Subcutaneous abdominal adipose tissue (tissue), 5 donors: Measurements from ENCODE around the gene COASY.

Experiments used
- H3K27ac ChIP-seq: one replicate; pipeline ENCODE4 v1.7.0; 2013; ENCODE audit warnings: low read depth, mild to moderate bottlenecking, inconsistent platforms, low read length, moderate library complexity
- H3K27me3 ChIP-seq, 5 donors: one replicate each; pipeline ENCODE4 v1.7.0; 2013; ENCODE audit warnings: low read length in 5 of 5, inconsistent platforms in 1 of 5; ENCODE audit not compliant: control insufficient read depth in 5 of 5, insufficient read depth in 4 of 5
- H3K36me3 ChIP-seq, 5 donors: one replicate each; pipeline ENCODE4 v1.7.0; 2013; ENCODE audit warnings: low read length in 5 of 5; ENCODE audit not compliant: control insufficient read depth in 5 of 5, insufficient read depth in 5 of 5
- H3K4me1 ChIP-seq, 5 donors: one replicate each; pipeline ENCODE4 v1.7.0; 2013; ENCODE audit warnings: low read length in 5 of 5, mild to moderate bottlenecking in 3 of 5, moderate library complexity in 1 of 5; ENCODE audit not compliant: control insufficient read depth in 5 of 5, insufficient read depth in 5 of 5
- H3K4me3 ChIP-seq, 5 donors: one replicate each; pipeline ENCODE4 v1.7.0; 2013; ENCODE audit warnings: low read length in 5 of 5, low read depth in 1 of 5
- H3K9ac ChIP-seq, 5 donors: one replicate each; pipeline ENCODE4 v1.7.0; 2013; ENCODE audit warnings: low read length in 5 of 5, mild to moderate bottlenecking in 4 of 5, moderate library complexity in 3 of 5
- H3K9me3 ChIP-seq, 5 donors: one replicate each; pipeline ENCODE4 v1.7.0; 2013; ENCODE audit warnings: low read length in 5 of 5; ENCODE audit not compliant: control insufficient read depth in 5 of 5
- donor health status: healthy.
- donor health status: healthy.
- donor health status: healthy.
- donor health status: healthy.
- donor health status: healthy.

The COASY gene

DNA sequence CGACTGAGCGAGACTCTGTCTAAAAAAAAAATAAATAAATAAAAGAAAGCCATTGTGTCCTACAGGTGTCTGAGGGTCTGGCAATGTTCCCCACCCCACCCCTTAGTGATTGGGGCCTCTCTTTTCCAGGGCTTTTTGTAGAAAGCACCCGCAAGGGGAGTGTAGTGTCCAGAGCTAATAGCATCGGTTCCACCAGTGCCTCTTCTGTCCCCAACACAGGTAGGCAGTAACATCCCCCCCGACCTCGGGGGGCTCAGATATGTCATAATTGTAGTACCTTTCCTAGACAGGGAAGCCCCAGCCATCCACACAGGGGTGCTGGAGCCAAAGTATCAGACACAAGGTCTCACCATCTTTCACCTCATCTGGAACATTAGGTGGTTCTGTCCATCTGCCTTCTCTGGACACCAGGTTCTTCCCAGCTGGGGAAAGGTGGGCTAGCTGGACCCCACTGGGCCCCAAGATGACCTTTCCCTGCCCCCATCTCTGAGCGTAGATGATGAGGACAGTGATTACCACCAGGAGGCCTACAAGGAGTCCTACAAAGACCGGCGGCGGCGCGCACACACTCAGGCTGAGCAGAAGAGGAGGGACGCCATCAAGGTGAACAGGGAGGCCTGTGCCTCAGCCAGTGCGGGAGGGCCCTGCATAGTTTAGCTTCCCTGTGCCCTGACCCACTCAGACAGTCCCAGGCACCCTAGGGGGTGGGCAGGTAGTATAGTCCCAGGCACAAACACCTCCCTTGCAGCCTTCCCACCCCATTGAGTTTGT lies 6.6 kb downstream of the COASY start:
- H3K27me3 ChIP-seq = no peaks in the 10 kb centered on the region
- H3K4me1 ChIP-seq = peaks cover 14 to 65% (median 54%) of the 10 kb centered on the region in 5 donors
- peaks cover 0 to 76% (median 64%) of the 10 kb centered on the region in 5 donors for H3K36me3 ChIP-seq
- no peaks in the 10 kb centered on the region for H3K9me3 ChIP-seq
- no peak overlapping the region for H3K4me3 ChIP-seq
- peak overlapping the region; percentile 26 for H3K27ac ChIP-seq
- H3K9ac ChIP-seq = peak overlapping the region in 2 of 5 donors; percentile 31 to 58

DNA sequence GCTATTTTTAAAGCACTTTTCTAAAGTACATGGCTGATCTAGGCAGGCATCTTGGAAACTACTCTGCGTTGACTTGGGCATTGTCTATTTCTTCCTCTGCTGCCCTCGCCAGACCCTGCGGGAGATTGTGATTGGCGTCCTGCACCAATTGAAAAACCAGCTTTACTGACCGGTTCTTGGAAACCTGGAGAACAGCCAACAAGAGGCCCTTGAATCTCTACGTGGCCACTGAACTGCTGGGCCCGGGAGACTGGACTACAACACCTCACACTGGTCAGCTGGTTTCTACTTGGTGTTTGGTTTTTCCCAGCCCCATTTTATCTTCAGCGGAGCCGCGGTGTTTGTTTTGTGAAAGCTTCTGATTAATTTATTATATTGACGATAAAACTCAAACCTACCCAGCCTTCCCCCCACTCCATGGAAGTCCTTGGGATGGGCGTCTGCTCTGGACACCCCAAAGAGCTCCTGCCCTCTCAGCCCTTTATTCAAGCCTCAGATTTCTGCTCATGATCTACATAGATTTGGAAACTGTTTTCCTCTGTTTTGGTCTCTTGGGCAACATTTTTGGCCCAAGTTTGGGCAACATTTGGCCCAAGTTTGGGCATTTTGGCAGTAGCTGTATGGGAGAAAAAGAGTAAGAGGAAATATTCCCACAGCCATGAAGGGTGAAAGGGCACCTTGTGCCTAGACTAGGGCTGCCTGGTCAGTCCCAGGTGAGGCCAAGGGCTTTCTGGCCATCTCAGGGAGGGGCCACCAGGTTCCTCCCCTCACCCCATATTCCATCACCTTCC lies 9.7 kb downstream of the COASY start:
- Histone ChIP-seq H3K27me3 (no peaks in the 10 kb centered on the region), H3K27ac (peak overlapping the region; percentile 67), H3K4me3 (no peak overlapping the region), H3K9me3 (no peaks in the 10 kb centered on the region), H3K36me3 (peaks cover 6 to 74% (median 61%) of the 10 kb centered on the region in 5 donors), H3K9ac (peak overlapping the region in 2 of 5 donors; percentile 17 to 29), H3K4me1 (peaks cover 11 to 45% (median 37%) of the 10 kb centered on the region in 5 donors)

DNA sequence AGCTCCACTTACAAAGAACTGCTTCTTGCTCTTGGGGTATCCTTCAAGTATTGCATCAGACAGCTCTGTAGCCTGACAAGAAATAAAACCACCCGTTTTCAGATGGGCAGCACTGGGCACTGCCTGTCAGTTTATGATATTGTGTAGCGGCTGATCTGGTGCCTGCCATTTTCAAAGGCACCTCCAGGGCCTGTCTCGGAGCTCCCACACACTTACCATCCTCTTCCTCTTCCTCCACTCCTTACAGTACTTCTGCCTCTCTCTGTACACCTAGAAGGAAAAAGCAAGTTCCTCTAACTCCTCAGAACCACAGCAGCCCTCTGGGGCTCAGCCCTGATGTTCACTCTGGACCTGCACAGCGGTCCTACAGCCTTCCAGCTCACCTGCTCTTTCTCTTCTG lies 11.1 kb downstream of the COASY start:
- Histone ChIP-seq H3K27ac (no peak overlapping the region), H3K9ac (peak overlapping the region in 1 of 5 donors; percentile 8), H3K36me3 (peaks cover 6 to 74% (median 61%) of the 10 kb centered on the region in 5 donors)

GRCh38 chr17:42574463-42574862 lies 12.5 kb downstream of the COASY start:
- H3K9me3 ChIP-seq = no peaks in the 10 kb centered on the region
- H3K36me3 ChIP-seq = peaks cover 6 to 64% (median 49%) of the 10 kb centered on the region in 5 donors
- no peak overlapping the region for H3K27ac ChIP-seq
- no peaks in the 10 kb centered on the region for H3K27me3 ChIP-seq
- peaks cover 16 to 45% (median 43%) of the 10 kb centered on the region in 5 donors for H3K4me1 ChIP-seq
- no peak overlapping the region for H3K4me3 ChIP-seq
- H3K9ac ChIP-seq = no peak overlapping the region

More for the DNA sequence above, 11.1 kb downstream of the COASY start:
- Histone ChIP-seq H3K27me3 (no peaks in the 10 kb centered on the region), H3K9me3 (no peaks in the 10 kb centered on the region), H3K4me3 (no peak overlapping the region), H3K4me1 (peaks cover 13 to 47% (median 40%) of the 10 kb centered on the region in 5 donors)

DNA sequence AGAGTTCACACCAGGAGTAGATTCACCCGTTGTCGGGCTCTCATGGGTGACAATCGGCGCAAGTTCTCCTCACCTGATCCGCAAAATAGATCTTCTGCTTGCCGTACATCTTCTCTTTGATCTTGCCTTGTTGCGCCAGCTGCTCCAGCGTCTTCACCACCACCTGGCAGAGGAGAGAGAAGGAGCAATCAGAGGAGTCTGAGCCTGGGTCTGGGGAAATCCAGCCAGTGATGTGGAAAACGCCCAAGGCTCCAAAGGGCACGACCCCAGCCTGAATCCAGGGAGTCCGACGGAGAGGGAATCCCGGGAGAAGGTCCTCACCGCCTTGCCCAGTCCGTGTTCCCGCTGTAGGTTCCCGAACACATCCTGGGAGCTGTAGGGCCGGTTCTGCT lies 15.2 kb downstream of the COASY start:
- H3K27me3 ChIP-seq = no peaks in the 10 kb centered on the region
- H3K9ac ChIP-seq = peak overlapping the region; percentile 71 to 90 (median 79)
- peak overlapping the region; percentile 86 for H3K27ac ChIP-seq
- peaks cover 10 to 63% (median 52%) of the 10 kb centered on the region in 5 donors for H3K36me3 ChIP-seq
- peak overlapping the region; percentile 70 to 89 (median 79) for H3K4me3 ChIP-seq
- peaks cover 8 to 25% (median 22%) of the 10 kb centered on the region in 5 donors for H3K4me1 ChIP-seq
- H3K9me3 ChIP-seq = no peaks in the 10 kb centered on the region

GRCh38 chr17:42577532-42578281 lies 15.8 kb downstream of the COASY start, which contains the start of gene PSMC3IP:
PSMC3IP (minus strand) TSS chr17:42577729; CDS start chr17:42577686, 43 bp downstream.
- Histone ChIP-seq H3K4me3 (peak within 1 kb of the TSS; percentile 70 to 93 (median 82)), H3K36me3 (peaks cover 13 to 64% (median 54%) of the 10 kb centered on the region in 5 donors), H3K9me3 (no peaks in the 10 kb centered on the region), H3K27me3 (no peaks in the 10 kb centered on the region), H3K9ac (peak within 1 kb of the TSS; percentile 76 to 98 (median 89)), H3K4me1 (peaks cover 7 to 22% (median 19%) of the 10 kb centered on the region in 5 donors), H3K27ac (peak within 1 kb of the TSS; percentile 86)

GRCh38 chr17:42578282-42578869 lies 16.4 kb downstream of the COASY start:
- Histone ChIP-seq H3K9me3 (no peaks in the 10 kb centered on the region), H3K4me1 (peaks cover 7 to 22% (median 19%) of the 10 kb centered on the region in 5 donors), H3K9ac (peak overlapping the region; percentile 74 to 98 (median 89)), H3K4me3 (peak overlapping the region; percentile 70 to 93 (median 82)), H3K36me3 (peaks cover 19 to 64% (median 54%) of the 10 kb centered on the region in 5 donors), H3K27ac (peak overlapping the region; percentile 86), H3K27me3 (no peaks in the 10 kb centered on the region)

DNA sequence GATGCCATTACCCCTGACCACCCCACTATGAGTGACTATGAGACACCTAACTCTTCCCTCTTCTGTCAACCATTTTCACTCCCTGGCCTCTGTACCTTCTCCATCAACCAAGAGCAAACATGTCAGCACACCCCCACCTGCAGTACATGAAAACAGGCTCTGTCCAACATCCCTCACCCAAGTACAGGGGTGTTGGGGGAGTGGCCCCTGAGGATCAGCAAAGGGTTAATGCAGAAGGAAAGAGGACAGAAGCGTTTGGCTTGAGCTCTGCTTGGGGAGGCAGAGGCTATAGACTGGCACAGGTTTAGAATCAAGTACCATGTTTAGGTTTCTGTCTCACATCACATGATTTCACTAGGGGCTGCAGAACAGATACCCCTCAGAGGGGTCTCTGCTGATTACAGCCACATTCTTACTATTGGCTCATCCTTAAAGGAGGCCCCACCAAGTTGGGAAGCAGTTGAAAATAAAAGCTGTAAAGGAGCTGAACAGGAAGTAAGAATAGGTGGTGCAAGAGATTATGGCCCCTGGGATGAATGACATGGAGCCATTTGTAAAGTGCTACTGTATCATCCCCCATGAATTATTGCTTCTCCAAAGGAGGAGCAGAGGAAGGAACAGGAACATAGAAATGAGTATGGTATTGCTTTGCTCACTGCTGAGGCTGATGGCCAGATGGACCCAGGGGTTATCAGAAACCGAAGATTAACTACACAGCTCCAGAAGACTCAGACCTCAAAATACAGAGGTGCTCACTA lies 18.0 kb downstream of the COASY start:
- H3K27me3 ChIP-seq = no peaks in the 10 kb centered on the region
- H3K36me3 ChIP-seq = peaks cover 13 to 63% (median 54%) of the 10 kb centered on the region in 5 donors
- no peak overlapping the region for H3K27ac ChIP-seq
- peaks cover 7 to 24% (median 22%) of the 10 kb centered on the region in 5 donors for H3K4me1 ChIP-seq
- no peaks in the 10 kb centered on the region for H3K9me3 ChIP-seq
- H3K4me3 ChIP-seq = no peak overlapping the region
- no peak overlapping the region for H3K9ac ChIP-seq
